Measurements from ENCODE around the gene LSM12.
"Not testable (repeated sequence)": the region's sequence is repeated elsewhere in the genome, so short reads cannot be mapped to it uniquely, and the experiment has no call there.

The LSM12 gene

DNA sequence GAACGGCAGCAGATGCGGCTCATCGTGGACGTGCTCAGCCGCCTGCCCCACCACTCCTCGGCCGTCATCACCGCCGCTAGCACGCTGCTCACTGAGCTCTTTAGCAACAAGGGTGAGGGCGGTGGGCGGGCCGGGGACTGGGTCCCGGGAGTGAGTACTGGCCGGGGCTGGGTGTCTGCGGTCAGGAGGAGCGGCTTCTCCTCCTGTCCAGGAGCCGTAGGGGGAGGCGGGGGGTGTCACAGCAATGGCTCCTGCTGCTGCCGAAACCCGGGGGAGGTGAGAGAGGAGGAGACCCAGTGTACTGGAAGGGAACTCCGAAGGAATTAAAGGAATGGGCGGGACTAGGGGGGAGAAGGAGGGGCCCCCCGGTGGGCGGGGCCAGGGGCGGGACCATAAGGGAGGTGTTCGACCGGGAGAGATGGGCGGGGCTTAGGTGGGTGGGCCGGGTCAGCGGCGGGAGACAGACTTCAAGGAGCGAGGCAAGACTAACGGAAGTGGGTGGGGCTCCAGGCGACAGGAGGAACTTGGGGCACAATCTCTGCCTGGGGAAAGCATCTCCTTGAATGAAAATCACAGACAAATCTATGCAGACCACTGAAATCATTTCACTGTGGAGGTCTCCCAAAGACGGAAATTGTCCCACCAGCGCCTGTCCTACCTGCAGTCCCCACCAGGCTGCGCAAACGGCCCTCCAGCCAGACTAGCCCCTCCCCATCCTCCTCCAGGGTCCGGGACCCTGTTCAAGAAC, 59.7 kb downstream of the LSM12 start:
- peak; percentile 98 to 100 (median 99) for DNase-seq

DNA sequence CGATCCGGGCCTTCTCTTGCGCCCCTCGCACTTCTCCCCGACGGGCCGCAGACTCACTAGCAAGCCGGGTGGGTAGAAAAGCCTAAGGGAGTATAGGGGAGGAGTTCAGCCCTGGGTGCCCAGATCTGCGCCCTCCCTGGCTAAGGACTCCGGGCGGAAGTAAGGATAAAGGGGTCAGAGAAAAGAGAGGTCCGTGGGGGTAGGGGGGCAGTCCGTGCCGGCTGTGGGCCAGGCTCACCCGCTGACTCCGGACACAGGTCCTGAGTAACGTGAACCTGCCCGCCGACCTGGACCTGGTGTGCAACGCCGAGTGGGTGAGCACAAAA, 60.2 kb downstream of the LSM12 start:
- no peak for DNase-seq

DNA sequence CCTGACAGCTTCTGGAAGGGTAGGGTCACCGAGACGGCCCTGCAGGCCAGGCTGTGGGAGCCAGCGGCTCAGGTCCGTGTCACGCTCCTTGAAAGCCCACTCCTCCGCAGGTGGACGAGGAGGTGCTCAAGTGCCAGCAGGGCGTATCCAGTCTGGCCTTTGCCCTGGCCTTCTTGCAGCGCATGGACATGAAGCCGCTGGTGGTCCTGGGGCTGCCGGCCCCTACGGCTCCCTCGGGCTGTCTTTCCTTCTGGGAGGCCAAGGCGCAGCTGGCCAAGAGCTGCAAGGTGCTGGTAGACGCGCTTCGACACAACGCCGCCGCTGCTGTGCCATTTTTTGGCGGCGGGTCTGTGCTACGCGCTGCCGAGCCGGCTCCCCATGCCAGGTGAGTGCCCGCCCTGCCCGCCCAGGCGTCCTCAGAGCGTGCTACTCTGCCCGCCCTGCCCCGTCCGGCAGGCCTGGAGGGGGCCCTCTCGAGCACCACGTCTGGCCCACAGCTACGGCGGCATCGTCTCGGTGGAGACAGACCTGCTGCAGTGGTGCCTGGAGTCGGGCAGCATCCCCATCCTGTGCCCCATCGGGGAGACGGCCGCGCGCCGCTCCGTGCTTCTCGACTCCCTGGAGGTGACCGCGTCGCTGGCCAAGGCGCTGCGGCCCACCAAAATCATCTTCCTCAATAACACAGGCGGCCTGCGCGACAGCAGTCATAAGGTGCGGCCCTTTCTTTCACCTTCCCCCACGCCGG, 60.8 kb downstream of the LSM12 start:
- DNase-seq: peak in 2 of 3 donors; percentile 11 to 39

DNA sequence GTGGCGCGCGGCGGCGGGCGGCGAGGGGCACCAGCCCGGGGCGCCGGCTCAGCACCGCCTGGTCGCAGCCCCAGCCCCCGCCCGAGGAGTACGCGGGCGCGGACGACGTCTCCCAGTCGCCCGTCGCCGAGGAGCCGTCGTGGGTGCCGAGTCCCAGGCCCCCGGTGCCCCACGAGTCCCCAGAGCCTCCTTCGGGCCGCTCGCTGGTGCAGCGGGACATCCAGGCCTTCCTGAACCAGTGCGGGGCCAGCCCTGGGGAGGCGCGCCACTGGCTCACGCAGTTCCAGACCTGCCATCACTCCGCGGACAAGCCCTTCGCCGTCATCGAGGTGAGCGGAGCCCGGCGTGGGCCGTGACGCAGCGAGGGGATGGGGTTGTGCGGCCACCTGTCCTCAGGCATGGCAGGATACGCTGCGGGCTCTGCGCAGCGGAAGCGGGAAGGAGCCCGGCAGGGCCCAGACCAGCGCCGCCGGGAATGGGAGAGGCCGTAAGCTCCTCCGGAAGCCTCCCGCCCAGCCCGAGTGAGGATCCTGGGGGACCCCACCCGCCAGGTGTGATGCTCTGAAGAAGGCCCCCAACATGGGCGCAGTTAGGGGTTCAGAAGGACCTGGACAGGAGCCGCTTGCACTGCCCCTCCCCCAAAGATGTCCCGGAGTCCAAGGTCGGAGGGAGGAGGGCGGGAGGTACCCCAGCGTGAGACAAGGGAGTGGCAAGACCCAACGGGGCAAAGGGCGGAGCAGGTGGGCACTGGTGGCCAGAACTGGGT, 61.5 kb downstream of the LSM12 start:
- DNase-seq: no peak

DNA sequence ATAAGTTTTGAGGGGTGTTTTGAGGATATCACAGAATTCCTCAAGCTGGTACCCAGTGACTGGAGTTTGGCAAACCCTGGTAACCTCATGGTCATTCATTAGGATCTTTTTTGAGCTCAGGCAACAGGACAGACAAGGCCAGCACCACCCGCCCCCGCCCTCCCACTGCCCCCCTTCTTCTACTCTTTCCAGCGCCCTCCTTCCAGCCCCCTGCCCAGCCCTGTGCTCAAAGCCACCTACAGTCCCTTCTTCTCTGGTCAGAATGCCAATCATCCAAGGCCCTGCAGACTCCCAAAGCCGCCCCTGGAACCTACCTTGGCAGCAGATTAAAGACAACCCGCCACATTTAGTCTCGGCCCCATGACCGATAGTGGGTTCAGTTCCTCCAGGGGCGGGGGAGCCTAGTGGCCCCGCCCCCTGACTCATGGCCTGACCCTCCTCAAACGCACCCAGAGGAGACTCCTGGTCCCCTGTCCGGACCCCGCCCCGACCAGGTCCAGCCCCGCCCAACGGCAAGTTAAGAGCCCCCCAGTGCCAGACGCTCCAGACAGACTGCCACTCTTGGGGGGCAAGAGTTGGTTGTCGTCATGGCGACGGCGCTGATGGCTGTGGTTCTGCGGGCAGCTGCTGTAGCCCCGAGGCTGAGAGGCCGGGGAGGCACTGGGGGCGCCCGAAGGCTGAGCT, 62.3 kb downstream of the LSM12 start, which contains the start of gene NAGS:
Gene NAGS (plus strand): TSS at position 546 of the 684 bp plus-strand sequence. CDS start 42 bp downstream, at position 588.
- peak in 2 of 3 donors; percentile 20 to 27 for DNase-seq

DNA sequence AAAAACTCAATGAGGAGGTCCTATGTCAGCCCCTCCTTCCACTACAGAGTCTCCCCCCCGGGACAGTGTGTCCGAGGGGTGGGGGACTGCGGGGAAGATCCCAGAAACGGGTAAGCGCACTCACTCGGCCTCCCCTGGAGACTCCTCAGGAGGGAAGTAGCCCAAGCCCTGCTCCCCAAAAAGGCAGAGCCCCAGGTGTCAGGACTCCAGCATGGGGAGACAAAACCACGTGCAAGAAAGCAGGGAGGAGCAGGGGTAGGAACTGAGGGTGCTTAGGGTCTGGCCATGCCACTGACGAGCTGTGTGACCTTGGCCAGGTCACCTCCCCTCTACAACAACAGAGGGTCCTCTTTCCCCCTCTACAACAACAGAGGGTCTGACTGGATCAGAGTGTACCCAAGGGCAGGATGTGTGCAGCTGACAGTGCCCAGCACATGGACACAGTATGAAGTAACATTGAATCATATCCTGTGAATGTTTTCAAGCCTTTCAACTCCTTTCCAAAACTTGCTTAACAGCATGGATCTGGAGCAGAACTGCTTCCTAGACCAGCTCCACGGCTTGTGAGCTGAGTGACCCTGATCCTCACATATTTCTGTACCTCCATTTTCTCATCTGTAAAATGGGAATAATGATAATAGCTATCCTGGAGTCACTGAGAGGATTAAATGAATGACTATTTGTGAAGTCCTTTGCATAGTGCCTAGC, 64.2 kb downstream of the LSM12 start:
- DNase-seq: peak in 2 of 3 donors; percentile 22 to 25

DNA sequence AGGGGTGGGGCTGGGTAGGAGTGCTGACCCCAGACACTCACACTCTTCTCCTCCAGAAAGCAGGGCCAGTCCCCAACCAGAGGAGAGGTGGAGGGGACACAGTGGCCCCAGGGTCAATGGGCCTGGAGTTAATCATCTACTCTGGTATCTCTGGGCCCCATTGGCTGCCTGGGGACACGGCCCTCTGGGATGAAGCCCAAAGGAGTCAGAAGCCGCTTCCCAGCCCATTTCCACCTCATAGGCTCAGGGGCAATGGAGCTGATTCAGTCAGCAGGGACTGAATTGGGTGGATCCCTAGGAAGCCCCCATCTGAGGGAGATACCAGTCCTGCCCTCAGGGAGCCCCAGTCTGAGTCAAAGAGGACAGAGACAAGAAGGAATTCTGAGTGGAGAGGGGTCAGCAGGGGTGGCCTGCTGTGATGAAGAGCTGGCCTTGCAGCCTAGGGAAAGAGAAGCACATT, 65.0 kb downstream of the LSM12 start:
- DNase-seq: no peak

DNA sequence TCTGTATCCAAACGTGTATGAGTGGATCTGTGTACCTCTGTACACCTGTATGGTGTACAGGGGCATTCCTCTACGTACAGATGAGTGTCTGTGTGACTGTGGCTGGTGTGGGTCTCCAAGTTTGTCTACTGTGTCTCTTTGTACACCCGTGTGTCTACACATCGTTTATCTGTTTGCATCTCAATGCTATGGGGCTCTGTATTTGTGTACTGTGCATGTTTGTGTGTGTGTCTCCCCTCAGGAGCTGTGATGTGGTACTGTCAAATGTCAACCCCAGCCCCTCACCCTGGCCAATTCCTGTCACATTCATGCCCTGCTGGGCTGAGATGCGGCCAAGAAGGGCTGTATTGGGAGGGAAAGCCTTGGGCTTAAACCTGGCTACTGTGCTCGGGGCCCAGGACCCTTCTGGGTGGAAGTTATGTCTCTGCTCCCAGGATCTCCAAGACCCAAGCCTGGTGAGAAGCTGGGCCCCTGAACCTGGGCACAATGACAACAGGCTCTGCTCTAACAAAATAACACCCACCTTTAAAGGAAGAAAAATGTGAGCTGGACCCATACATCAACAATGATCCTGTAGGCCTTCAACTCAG, 65.5 kb downstream of the LSM12 start:
- DNase-seq: no peak

DNA sequence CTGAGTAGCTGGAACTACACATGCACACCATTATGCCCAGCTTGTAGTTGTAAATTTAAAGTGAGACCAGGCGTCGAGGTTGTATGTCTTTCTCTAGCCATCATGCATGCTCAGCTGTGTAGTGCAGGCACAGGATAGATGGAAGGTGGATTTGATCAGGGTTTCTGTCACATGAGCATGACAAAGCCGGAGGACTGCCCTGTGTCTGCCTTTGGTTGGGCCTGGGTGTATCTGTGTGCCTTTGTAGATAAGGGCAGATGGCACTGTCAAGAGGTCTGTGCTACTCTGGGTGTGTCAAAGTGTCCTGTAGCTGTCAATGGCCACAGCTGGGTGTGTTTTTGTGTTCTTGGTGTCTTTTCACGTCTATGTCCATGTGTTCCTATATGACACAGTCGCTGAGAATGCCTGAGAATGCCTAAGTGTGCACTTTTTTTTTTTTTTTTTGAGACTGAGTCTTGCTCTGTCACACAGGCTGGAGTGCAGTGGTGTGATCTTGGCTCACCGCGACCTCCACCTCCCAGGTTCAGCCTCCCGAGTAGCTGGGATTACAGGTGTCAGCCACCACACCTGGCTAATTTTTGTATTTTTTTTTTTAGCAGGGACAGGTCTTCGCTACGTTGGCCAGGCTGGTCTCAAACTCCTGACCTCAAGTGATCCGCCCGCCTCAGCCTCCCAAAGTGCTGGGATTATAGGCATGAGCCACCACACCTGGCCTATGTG, 66.2 kb downstream of the LSM12 start:
- DNase-seq: no peak

DNA sequence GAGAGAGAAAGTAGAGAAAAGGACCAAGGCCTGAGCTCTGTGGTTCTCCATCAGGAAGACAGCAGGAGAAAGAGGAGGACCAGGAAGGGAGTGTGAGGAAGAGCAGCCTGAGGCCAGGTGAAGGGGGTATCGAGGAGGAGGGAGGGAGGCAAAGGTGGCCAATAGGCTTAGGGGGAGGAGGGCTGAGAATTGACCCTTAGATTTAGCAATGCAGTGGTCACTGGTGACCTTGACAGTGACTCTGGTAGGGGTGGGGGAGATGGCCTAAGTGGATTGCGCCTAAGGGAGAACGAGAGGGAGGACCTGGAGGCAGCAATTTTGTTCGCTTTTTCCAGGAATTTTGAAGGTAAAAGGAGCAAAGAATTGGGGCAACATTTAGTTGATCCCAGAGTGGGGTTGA, 67.4 kb downstream of the LSM12 start:
- DNase-seq: no peak

DNA sequence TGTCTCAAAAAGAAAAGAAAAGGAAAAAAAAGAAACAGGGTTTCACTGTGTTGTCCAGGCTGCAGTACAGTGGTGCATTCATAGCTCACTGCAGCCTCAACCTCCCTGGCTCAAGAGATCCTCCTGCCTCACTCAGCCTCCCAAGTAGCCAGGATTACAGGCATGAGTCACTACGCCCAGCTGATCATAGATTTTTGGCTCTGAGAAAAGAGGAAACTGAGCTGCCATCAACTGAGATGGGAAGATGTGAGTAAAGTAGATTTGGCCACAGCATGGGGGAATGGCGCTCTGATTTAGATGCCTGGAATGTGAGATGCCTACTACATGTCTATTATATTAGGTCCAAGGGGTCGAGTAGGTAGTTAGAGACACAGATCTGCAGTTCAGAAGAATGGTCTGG, 67.9 kb downstream of the LSM12 start:
- peak; percentile 72 to 80 (median 79) for DNase-seq

DNA sequence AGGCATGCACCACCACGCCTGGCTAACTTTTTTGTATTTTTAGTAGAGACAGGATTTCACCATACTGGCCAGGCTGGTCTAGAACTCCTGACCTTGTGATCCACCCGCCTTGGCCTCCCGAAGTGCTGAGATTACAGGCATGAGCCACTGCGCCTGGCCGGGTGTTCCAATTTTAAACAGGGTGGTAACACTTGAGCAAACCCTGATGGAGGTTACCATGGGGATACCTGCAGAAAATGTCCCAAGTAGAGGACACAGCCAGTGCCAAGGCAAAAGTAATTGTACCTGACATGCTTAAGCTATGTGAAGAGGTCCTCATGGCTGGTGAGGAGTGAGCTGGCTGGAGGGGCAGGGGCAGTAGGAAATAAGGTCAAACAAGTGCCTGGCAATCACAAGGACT, 69.3 kb downstream of the LSM12 start:
- DNase-seq: not testable (repeated sequence)

DNA sequence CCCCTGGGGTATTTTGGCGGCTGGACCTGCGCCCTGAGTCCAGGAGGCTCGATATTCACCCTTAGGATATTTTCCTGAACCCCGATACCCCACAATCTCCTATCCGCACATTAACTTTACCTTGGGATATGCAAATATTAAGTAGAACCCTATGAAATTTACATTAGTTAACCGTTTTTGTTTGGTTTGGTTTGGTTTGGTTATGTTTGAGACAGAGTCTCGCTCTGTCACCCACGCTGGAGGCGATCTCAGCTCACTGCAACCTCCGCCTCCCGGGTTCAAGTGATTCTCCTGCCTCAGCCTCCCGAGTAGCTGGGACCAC, 71.4 kb downstream of the LSM12 start:
- no peak for DNase-seq

DNA sequence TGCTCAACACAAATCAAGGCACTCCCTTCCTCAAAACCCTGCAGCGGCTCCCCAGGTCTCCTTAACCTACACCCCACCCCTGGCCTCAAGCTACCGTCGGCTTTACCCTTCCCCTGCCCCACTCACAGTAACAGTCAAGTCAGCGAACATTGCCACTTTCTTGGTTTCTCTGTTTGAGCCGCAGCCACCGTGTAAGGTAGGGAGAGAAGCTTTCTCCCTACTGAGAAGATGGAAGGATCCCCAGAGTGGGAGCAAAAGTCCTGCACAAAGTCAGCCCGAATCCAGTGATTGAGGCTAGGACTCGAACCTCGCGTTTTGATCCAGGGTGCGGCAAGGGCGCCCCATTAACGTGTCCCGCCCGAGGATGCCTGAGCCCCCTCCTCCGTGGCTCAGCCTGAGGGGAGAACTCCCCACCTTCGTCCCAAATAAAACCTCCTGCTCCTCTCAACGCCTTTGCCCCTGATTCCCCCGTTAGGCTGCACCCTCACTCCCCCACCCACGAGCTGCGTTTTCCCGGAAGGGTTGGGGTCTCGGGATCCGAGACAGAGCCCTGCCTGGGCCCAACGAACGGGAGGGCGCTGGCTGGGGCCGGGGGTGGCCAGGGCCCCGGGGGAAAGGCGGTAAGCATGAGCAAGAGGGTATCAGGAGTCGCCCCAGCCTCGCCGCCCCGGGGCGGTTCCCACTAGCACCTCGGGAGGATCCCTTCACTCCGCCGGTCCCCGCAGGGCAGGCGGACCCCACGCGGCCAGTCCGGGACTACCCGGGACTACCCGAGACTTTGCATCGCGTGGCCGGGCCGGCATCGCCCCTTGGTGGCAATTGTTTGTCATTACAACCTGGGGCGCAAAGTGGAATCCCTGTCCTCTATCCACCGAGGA, 72.0 kb downstream of the LSM12 start:
- DNase-seq: peak; percentile 79 to 90 (median 87)

DNA sequence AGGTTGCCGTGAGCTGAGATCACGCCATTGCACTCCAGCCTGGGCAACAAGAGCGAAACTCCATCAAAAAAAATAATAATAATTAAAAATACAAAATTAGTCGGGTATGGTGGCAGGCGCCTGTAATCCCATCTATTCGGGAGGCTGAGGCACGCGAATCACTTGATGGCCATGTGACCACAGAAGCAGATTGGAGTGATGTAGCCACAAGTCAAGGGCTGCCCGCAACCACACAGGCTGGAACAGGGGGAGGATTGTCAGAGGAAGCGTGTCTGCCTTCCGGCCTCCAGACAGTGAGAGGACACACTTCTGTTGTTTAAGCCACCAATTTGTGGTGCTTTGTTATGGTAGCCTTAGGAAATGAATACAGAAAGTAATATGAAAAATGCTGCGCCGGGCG, 73.8 kb downstream of the LSM12 start:
- DNase-seq: no peak

DNA sequence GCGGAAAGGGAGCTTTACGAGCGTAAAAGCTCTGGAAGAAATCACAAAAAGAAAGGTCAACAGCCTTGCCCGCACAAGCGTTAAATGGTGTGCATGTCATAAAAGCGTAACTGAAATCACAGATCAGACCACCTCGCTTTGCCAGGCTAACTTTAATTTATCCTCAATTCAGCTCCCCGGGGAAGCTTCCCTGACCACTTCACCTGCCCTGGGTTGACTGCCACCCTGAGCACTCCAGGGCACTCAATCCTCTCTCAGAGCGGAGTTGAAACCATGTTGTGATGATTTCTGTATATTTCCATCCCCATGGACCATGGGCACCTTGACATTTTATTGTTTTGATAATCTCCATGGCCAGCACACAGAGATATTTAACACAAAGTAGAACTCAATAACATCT, 78.2 kb downstream of the LSM12 start:
- no peak for DNase-seq

DNA sequence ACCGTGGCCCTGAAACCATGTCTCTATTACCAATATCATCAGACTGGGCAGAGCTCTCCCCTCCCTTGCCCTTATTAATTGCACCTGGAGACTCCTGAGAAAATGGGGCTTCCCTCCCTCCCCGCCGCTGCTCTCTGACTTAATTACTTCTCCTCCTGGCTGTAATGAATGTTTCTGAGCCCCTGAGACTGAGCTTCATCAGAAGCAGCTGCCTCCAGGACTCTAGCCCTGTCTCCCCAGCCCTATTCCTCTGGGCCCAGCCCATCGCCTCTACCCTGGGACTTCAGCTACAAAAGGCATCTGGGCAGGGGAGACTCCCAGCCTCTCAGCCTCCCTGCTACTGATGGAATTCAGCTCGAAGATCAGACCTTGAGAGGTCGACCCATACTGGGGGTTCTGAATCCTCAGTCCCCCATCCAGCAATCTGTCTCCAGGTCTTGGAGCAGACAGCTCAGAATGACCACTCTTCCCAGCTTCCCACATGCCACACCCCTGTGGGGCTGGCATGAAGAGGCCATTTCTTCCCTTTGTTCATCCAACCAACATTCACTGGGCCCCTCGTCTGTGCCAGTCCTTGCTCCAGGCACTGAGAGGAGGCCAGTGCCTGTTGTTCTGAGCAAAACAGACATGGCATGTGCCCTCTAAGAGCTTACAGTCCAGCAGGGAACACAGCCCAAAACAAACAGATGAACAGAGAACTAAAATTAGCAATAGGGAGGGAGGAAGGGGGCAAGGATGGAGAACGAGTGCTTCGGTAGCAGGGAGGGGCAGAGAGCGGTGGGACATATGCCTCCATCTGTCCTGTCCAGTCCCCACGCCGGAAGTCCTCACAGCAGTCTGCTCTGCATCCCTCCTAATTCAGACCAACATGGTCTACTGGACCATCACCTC, 79.1 kb downstream of the LSM12 start:
- no peak for DNase-seq

DNA sequence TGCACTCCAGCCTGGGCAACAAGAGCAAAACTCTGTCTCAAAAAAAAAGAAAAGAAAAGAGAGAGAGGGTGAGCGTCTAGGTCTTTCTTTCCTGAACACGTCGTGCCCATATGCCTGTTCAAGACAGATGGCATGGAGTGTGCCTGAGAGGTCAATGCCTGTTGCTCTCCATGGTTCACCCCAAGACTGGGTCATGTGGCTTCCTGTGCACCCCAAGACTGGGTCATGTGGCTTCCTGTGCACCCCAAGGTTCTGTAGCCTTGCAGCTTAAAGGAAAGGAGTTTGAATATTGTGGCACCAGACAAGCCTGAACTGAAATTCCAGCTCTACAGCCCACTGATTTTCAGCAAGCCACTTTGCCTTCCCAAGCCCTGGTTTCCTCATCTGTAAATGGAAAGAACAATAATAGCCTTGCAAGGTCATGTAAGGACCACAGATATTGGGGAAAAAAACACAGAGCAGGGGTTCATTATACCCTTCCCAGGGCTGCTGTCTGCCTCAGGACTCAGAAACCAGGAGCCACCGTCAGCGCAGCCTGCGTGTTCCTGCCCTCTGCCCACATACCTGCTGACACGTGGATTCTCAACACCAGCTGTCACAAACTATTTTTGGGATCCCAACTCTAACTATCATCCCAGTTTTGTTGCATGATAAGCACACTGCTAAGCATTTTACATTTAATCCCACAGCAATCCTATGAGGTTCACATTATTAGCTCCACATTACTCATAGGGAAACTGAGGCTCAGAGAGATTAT, 80.1 kb downstream of the LSM12 start:
- no peak for DNase-seq
